IPS-20b (cell line): ENCODE data around the gene PTBP1.

Source experiments
- H3K27ac ChIP-seq: one replicate; pipeline ENCODE4 v1.5.1; 2013; ENCODE audit warnings: low read length
- H3K27me3 ChIP-seq: 2 replicates; pipeline ENCODE4 v1.6.1; 2013; ENCODE audit warnings: mild to moderate bottlenecking, low read length, inconsistent platforms; ENCODE audit not compliant: insufficient read depth
- H3K36me3 ChIP-seq: 2 replicates; pipeline ENCODE4 v1.6.1; 2013; ENCODE audit warnings: low read depth, mild to moderate bottlenecking, inconsistent platforms, low read length, moderate library complexity; ENCODE audit not compliant: insufficient read depth
- H3K4me1 ChIP-seq: 2 replicates; pipeline ENCODE4 v1.6.1; 2013; ENCODE audit warnings: mild to moderate bottlenecking, control low read depth, inconsistent platforms, low read length, moderate library complexity; ENCODE audit not compliant: insufficient read depth
- H3K4me3 ChIP-seq: 2 replicates; pipeline ENCODE4 v1.5.1; 2013; ENCODE audit warnings: mild to moderate bottlenecking, low read length, inconsistent platforms
- H3K9ac ChIP-seq: 2 replicates; pipeline ENCODE4 v1.6.1; 2013; ENCODE audit warnings: low read depth, mild to moderate bottlenecking, inconsistent platforms, low read length, moderate library complexity
- H3K9me3 ChIP-seq: 2 replicates; pipeline ENCODE4 v1.6.1; 2013; ENCODE audit warnings: mild to moderate bottlenecking, low read depth, low read length, inconsistent platforms; ENCODE audit not compliant: insufficient read depth

The PTBP1 gene

DNA sequence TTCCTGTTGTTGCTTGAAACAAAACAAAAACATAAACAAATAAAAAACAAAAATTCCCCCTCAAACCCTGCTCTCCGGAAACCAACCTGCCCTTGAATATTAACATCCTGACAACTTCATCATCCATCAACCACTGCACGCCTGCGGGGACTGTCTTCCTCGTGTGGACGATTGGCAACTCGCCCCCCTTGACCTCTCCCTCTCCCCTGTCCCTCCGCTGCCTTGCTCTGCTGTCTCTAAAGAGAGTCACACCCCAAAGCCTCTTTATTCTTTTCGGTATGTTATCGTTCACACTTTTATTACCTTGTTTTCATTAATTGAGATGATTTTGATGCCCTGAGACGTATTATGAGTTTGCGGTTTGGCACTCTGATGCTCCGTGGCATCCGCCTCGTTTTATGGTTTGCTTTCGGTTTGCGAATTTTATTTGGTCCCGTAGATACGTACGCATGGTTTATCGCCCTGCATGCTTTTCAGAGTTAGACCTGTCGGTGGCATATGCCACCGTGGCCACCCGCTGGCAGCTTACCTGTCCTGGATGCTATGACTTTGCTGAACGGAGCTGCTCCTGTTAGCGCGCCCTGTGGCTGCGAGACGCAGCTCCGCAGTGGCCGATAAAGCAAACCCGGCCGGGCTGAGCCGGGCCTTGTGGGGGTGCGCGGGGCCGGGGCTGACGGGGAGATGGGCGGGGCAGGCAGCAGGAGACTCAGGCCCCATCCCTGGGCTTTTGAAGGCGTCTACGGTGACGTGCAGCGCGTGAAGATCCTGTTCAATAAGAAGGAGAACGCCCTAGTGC, 10.6 kb downstream of the PTBP1 start:
- no peak overlapping the region for H3K9ac ChIP-seq
- no peaks in the 10 kb centered on the region for H3K4me1 ChIP-seq
- H3K36me3 ChIP-seq, result peaks cover 94% of the 10 kb centered on the region
- no peak overlapping the region for H3K4me3 ChIP-seq
- H3K27me3 ChIP-seq, result no peaks in the 10 kb centered on the region
- H3K9me3 ChIP-seq, result no peaks in the 10 kb centered on the region
- H3K27ac ChIP-seq, result no peak overlapping the region

DNA sequence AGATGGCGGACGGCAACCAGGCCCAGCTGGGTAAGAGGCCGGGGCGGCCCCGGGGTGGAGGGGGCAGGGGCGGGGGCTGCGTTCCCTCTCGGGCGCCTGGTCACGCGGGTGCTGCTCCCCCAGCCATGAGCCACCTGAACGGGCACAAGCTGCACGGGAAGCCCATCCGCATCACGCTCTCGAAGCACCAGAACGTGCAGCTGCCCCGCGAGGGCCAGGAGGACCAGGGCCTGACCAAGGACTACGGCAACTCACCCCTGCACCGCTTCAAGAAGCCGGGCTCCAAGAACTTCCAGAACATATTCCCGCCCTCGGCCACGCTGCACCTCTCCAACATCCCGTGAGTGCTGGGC, 11.1 kb downstream of the PTBP1 start:
- no peak overlapping the region for H3K4me3 ChIP-seq
- H3K27ac ChIP-seq, result no peak overlapping the region
- H3K4me1 ChIP-seq, result no peaks in the 10 kb centered on the region
- no peak overlapping the region for H3K9ac ChIP-seq
- no peaks in the 10 kb centered on the region for H3K27me3 ChIP-seq
- no peaks in the 10 kb centered on the region for H3K9me3 ChIP-seq
- peaks cover 88% of the 10 kb centered on the region for H3K36me3 ChIP-seq

DNA sequence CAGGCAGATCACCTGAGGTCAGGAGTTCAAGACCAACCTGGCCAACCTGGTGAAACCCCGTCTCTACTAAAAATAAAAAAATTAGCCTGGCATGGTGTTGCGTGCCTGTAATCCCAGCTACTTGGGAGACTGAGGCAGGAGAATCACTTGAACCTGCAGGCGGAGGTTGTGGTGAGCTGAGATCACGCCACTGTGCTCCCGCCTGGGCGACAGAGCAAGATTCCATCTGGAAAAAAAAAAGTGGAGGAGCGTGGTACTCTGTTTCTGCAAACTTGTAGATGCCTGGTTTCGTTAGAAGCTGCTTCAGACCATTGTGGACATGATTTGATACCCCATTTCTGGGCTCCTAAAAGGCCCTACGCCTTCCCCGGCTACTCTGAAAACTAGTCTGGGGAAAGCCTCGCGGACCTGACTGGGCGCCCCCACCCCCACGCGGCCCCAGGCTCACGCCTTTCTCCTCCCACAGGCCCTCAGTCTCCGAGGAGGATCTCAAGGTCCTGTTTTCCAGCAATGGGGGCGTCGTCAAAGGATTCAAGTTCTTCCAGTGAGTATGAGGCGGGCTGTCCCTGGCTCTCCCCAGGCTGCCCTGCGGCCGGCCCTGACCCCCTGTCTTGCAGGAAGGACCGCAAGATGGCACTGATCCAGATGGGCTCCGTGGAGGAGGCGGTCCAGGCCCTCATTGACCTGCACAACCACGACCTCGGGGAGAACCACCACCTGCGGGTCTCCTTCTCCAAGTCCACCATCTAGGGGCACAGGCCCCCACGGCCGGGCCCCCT, 13.0 kb downstream of the PTBP1 start:
- Histone ChIP-seq H3K9me3 (no peaks in the 10 kb centered on the region), H3K27ac (no peak overlapping the region), H3K27me3 (no peaks in the 10 kb centered on the region), H3K9ac (no peak overlapping the region), H3K4me3 (no peak overlapping the region), H3K36me3 (peaks cover 77% of the 10 kb centered on the region), H3K4me1 (no peaks in the 10 kb centered on the region)

DNA sequence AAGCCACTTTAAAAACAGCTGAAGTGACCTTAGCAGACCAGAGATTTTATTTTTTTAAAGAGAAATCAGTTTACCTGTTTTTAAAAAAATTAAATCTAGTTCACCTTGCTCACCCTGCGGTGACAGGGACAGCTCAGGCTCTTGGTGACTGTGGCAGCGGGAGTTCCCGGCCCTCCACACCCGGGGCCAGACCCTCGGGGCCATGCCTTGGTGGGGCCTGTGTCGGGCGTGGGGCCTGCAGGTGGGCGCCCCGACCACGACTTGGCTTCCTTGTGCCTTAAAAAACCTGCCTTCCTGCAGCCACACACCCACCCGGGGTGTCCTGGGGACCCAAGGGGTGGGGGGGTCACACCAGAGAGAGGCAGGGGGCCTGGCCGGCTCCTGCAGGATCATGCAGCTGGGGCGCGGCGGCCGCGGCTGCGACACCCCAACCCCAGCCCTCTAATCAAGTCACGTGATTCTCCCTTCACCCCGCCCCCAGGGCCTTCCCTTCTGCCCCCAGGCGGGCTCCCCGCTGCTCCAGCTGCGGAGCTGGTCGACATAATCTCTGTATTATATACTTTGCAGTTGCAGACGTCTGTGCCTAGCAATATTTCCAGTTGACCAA, 13.7 kb downstream of the PTBP1 start:
- H3K36me3 ChIP-seq, result peaks cover 73% of the 10 kb centered on the region
- H3K4me1 ChIP-seq, result no peaks in the 10 kb centered on the region
- H3K9me3 ChIP-seq, result no peaks in the 10 kb centered on the region
- H3K9ac ChIP-seq, result no peak overlapping the region
- H3K4me3 ChIP-seq, result no peak overlapping the region
- H3K27ac ChIP-seq, result no peak overlapping the region
- H3K27me3 ChIP-seq, result no peaks in the 10 kb centered on the region

DNA sequence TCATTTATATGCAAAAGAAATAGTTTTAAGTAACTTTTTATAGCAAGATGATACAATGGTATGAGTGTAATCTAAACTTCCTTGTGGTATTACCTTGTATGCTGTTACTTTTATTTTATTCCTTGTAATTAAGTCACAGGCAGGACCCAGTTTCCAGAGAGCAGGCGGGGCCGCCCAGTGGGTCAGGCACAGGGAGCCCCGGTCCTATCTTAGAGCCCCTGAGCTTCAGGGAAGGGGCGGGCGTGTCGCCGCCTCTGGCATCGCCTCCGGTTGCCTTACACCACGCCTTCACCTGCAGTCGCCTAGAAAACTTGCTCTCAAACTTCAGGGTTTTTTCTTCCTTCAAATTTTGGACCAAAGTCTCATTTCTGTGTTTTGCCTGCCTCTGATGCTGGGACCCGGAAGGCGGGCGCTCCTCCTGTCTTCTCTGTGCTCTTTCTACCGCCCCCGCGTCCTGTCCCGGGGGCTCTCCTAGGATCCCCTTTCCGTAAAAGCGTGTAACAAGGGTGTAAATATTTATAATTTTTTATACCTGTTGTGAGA, 14.3 kb downstream of the PTBP1 start:
- Histone ChIP-seq H3K4me1 (no peaks in the 10 kb centered on the region), H3K4me3 (no peak overlapping the region), H3K9ac (no peak overlapping the region), H3K27ac (no peak overlapping the region), H3K9me3 (no peaks in the 10 kb centered on the region), H3K27me3 (no peaks in the 10 kb centered on the region), H3K36me3 (peaks cover 67% of the 10 kb centered on the region)

DNA sequence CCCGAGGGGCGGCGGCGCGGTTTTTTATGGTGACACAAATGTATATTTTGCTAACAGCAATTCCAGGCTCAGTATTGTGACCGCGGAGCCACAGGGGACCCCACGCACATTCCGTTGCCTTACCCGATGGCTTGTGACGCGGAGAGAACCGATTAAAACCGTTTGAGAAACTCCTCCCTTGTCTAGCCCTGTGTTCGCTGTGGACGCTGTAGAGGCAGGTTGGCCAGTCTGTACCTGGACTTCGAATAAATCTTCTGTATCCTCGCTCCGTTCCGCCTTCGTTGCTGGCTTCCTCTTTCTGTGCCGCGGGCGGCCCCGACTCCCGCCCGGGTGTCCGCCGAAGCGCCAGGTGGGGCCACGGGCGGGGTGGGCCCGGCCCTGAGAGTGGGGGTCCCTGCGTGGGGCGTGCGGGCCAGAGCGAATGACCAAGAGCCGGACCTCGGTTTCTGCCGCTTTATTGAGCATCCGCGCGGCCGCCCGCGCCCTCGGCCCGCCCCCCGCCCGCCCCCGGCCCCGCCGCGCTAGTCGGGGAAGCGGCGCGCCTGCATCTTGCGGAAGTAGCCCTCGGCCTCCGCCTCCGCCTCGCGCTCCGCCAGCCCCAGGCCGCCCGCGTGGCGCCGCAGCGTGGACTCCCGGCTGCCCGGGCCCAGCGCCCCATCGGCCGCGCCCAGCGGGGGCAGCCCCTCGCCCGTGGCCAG, 14.9 kb downstream of the PTBP1 start:
- H3K4me1 ChIP-seq, result no peaks in the 10 kb centered on the region
- H3K9me3 ChIP-seq, result no peaks in the 10 kb centered on the region
- H3K27ac ChIP-seq, result no peak overlapping the region
- H3K36me3 ChIP-seq, result peaks cover 61% of the 10 kb centered on the region
- no peak overlapping the region for H3K4me3 ChIP-seq
- no peaks in the 10 kb centered on the region for H3K27me3 ChIP-seq
- H3K9ac ChIP-seq, result no peak overlapping the region

DNA sequence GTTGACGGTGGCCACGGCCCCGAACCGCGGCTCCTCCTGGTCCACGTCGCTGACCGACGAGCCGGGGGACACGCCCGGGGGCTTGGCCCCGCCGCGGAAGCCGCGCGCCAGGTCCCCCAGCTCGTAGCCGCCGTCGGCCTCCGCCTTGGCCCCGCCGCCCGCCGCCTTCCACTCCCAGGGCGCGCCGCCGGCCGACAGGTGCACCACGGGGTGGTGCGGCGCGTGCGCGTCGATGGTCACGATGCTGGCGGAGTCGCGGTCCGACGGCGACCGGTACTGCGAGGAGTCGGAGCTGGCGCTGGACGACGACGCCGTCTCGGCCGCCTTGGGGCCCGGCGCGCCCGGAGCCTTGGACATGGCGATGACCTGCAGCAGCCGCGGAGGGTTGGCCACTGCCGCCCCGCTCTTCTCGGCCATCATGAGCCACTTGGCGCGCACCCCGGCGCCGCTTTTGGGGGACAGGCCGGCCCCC, 15.5 kb downstream of the PTBP1 start:
- Histone ChIP-seq H3K27me3 (no peaks in the 10 kb centered on the region), H3K36me3 (peaks cover 55% of the 10 kb centered on the region), H3K9ac (no peak overlapping the region), H3K4me3 (no peak overlapping the region), H3K4me1 (no peaks in the 10 kb centered on the region), H3K9me3 (no peaks in the 10 kb centered on the region), H3K27ac (no peak overlapping the region)

DNA sequence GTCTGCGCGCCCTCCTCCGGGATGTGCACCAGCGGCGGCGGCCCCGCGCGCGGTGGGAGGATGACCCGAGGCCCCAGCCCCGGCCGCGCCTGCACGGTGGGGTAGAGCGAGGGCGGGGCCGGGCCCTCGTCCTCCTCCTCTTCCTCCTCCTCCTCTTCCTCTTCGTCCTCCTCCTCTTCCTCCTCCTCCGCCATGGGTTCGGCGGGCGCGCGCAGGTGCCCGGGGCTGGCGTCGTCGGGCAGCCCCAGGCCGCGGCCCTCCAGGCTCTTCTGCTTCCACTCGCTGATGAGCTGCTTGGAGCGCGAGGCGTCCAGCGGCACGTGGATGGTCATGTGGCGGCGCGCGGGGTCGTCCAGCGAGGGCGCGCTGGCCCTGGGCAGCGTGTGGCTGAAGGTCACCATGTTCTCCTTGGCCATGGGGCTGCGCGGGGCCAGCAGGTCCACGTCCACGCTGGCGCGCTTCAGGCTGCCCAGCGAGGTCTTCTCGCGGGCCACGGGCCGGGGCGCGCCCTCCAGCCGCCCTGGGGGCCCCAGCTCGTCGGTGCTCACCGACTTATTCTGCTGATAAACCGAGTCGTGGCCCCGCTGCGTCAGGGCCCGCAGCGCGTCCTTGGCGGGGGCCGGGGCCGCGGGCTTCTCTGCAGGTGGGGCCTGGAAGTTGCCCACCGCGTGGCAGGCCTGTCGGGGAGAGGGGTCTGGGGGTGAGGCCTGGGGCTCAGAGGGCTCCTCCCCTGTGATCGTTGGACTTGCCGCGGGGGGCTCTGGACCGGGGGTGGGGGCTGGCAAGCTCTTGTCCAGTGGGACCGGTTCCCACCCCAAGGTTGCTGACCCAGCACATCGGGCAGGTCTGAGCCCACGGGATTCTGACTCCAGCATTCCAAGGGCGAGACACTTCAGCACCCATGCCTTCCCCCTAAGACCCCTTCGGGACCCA, 16.2 kb downstream of the PTBP1 start:
- peaks cover 48% of the 10 kb centered on the region for H3K36me3 ChIP-seq
- H3K4me3 ChIP-seq, result no peak overlapping the region
- H3K27ac ChIP-seq, result no peak overlapping the region
- H3K27me3 ChIP-seq, result no peaks in the 10 kb centered on the region
- no peaks in the 10 kb centered on the region for H3K9me3 ChIP-seq
- H3K4me1 ChIP-seq, result no peaks in the 10 kb centered on the region
- H3K9ac ChIP-seq, result no peak overlapping the region

DNA sequence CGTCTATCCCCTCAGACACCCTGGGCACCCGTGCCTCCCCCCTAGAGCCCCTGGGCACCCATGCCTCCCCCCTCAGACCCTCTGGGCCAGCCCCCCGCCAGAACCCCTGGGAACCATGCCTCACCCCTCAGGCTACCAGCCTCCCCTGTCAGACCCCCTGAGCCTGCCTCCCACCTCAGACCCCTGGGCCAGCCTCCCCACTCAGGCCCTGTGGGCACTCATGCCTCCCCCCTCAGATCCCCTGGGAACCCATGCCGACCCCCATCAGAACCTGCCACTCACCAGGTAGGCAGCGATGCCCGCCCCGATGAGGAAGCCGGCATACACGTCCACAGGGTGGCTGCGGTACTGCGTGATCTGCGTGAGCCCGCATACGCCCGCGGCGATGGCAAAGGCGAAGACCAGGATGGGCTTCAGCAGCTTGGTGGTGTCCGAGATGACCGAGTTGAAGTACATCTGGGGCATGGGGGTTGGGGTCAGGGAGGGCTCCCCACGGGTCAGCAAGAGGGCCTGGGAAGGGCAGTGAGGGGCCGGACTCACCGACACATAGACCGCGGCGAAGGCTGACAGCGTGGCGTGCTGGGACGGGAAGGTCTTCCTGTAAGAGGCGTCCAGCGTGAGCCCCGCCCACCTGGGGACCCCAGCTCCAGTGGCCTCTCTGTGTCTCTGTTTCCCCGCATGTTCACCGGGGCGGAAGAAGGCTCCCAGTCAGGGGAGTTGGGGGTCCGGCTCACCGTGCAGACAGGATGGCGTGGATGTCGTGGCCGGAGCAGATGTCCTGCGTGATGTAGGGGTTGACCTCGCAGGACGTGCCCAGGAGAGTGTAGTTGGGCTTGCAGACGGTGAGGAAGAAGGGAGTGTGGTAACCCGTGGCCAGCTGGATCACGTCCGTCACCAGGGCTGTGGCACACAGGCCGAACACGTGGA, 17.2 kb downstream of the PTBP1 start:
- Histone ChIP-seq H3K4me3 (no peak overlapping the region), H3K4me1 (no peaks in the 10 kb centered on the region), H3K36me3 (peaks cover 39% of the 10 kb centered on the region), H3K27me3 (no peaks in the 10 kb centered on the region), H3K9me3 (no peaks in the 10 kb centered on the region), H3K27ac (no peak overlapping the region), H3K9ac (no peak overlapping the region)
